Ishikawa (cell line): ENCODE measurements around the gene PEA15.

Experiments used
- EP300 ChIP-seq: IDR thresholded peaks from 2 replicates; pipeline ENCODE4 v1.6.1; 2012; ENCODE audit warnings: borderline replicate concordance
- FOXM1 ChIP-seq: IDR thresholded peaks from 2 replicates; pipeline ENCODE4 v1.6.1; 2012; ENCODE audit warnings: low read depth, borderline replicate concordance
- TF ChIP-seq, protein P1 (sequence below): IDR thresholded peaks from 2 replicates; pipeline ENCODE4 v1.6.1; 2012

- no peak for TF ChIP-seq EP300
- no peak for TF ChIP-seq FOXM1
- TF ChIP-seq, protein P1, sequence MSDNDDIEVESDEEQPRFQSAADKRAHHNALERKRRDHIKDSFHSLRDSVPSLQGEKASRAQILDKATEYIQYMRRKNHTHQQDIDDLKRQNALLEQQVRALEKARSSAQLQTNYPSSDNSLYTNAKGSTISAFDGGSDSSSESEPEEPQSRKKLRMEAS = no peak
Measured at GRCh38 chr1:160239582-160240299, 34.6 kb downstream of the PEA15 start.
